ENCODE measurements around the gene SNRNP27.
"Not testable (repeated sequence)": the region's sequence is repeated elsewhere in the genome, so short reads cannot be mapped to it uniquely, and the experiment has no call there.

The SNRNP27 gene

GRCh38 chr2:69893684-69894551 lies at the start of gene SNRNP27:
Gene SNRNP27, plus strand, starts transcription at chr2:69893956. Its CDS starts 29 bp downstream, at chr2:69893985.
- peak; percentile 85 for DNase-seq

GRCh38 chr2:69843993-69844392 lies 49.8 kb upstream of the SNRNP27 start:
- no peak for DNase-seq

DNA sequence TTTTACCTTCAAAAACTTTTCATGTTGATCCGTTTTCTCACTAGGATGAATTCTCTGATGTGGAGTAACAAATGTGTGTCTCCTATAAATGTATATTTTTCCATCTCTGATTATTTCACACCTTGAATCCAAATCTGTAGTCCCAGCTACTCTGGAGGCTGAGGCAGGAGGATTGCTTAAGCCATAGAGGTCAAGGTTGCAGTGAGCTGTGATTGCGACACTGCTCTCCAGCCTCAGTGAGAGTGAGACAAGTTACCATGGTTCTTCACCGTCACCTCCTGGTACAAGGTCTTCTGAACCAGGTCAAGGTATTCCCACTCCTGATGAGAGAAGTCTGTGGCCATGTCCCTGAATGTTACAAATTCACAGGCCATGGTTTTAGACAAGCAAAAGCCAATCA lies 49.2 kb upstream of the SNRNP27 start:
- no peak for DNase-seq

GRCh38 chr2:69846182-69847067 lies 47.3 kb upstream of the SNRNP27 start:
- DNase-seq: no peak

DNA sequence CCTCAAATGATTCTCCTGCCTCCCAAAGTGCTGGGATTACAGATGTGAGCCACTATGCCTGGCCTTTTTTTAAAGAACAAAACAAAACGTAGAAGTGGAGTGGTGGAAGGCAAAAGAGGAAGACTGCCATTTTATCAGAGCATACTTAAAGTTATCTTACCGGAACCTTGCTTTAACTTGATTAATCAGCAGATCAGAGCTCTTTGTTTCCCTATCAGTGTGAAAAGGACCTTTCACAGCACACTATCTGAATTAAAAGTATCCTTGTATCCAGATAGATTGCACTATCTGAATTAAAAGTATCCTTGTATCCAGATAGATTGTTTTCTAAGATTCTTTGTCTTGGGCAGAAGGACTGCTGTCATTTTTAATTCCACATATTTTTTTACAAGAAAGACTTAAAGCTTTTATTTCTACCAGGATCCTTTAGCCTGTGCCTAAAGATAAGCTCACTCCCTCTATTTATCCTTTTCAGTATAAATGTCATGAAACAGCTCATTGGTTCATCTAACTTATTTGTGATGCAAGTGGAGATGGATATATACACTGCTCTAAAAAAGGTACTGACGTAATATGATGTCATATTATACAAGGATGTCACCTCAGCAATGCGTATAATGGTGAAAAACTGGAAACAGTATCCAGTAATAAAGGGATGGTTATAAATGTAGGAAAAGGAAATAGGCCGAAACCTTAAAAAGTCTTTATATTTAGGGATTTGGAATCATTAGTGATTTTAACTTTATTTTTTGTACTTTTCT lies 46.5 kb upstream of the SNRNP27 start:
- DNase-seq: no peak

DNA sequence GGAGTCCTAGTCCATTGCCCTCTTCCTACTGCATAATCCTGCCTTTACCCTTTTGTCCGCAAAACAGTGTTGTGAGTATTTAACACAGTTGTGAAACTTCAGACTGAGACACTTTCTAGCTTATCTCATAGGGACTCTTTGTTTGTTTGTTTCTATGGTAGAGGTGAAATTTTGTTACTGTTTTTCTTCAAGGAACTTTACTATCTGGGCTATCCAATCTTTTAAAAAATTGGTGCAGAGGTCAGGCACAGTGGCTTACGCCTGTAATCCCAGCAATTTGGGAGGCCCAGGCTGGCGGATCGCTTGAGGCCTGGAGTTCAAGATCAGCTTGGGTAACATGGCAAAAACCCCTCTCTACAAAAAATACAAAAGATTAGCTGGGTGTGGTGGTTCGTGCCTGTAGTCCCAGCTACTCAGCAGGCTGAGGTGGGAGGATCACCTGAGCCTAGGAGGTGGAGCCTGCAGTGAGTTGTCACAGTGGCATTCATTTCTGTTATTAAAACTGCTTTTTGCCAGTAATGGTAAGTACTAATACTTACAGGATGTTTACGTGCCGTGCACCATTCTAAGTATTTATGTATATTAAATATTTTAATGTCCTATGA lies 45.5 kb upstream of the SNRNP27 start:
- no peak for DNase-seq

DNA sequence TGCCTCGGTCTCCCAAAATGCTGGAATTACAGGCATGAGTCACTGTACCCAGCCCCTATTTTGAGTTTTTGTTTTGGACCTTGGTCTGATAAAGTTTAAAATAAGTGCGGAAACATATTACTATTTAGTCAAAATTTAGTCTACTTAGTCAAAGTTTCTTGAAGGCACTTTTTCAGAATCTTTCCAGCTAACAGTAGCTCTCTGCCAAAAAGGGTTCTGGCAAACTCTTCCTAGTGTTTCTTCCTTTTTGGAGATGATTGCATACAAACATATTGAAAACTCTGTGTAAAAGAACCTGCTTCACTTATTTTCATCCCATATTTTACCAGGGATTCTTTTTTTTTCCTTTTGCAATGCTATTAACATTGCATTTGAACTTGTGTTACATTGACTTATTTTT lies 35.5 kb upstream of the SNRNP27 start:
- DNase-seq: no peak

DNA sequence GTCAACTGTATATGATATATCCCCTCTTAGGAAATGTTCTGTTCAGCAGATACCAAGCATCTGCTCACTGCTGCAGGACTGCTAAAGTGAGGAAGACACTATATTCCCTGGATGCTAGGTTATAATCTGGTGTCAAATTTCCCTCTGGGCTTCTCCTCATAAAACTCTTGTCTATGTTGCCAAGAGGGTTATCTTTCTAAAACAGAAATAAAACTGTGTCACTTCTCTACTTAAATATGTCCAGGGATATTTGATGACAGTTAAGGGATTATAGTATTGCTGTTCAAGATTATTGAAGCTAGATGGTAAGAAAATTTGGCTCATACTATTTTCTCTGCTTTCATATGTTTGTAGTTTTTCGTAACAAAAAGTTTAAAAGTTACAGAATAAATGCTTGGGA lies 30.5 kb upstream of the SNRNP27 start:
- no peak for DNase-seq

DNA sequence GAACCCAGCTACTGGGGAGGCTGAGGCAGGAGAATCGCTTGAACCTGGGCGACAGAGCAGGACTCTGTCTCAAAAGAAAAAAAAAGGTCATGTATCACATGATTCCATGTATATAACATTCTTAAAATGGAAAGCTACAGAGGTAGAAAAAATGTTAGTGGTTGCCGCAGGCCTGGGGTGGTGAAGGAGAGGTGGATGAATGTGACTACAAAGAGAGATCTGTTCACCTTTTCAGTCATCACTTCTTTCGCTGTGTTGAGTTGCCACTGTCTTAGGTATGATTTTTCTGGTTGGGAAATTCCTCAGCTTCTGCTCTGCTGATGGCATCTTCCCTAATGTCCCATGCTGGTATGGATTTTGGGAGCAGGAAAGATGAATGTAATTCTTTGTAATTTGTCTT lies 5.3 kb upstream of the SNRNP27 start:
- no peak for DNase-seq

DNA sequence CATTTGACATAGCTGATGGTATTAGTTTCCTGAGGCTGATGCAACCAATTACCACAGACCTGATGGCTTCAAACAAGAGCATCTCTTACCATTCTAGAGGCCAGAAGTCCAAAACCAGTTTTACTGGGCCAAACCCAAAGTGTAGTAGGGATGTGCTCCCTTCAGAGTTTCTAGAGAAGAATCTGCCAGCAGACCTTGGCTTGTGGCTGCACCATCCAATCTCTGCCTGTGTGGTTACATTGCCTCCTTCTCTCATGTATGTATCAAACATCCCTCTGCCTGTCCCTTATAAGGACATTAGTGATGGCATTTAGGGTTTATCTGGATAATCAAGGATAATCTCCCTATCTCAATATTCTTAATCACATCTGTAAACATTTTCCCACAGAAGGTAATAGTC lies 4.5 kb upstream of the SNRNP27 start:
- no peak for DNase-seq

DNA sequence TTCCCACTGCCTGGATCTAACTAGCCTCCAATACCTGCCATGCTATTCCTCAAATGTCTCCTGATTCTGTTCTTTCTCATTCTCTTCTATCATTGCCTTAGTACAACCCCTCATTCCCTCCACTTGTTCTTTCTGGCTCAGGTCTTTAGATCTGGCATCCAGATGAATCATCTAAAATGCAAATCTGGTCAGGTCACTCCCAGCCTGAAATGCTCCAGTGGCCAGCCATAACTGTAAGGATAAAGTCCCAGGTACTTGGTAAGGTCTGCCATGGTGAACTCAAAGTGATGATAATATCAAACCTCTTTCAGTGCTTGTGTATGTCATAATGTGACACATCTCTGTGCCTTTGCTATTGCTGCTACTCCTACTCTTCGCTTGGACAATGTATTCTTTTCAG lies 2.9 kb upstream of the SNRNP27 start:
- no peak for DNase-seq

GRCh38 chr2:69892838-69893424 lies 825 bp upstream of the SNRNP27 start:
- DNase-seq: not testable (repeated sequence)

GRCh38 chr2:69894737-69895136 lies 981 bp downstream of the SNRNP27 start:
- not testable (repeated sequence) for DNase-seq

- DNase-seq: peak; percentile 26
These were observed 8.6 kb downstream of the SNRNP27 start for GRCh38 chr2:69902213-69902922.

GRCh38 chr2:69907216-69907615 lies 13.5 kb downstream of the SNRNP27 start:
- DNase-seq: no peak

GRCh38 chr2:69911985-69912563 lies 18.3 kb downstream of the SNRNP27 start:
- DNase-seq: no peak

DNA sequence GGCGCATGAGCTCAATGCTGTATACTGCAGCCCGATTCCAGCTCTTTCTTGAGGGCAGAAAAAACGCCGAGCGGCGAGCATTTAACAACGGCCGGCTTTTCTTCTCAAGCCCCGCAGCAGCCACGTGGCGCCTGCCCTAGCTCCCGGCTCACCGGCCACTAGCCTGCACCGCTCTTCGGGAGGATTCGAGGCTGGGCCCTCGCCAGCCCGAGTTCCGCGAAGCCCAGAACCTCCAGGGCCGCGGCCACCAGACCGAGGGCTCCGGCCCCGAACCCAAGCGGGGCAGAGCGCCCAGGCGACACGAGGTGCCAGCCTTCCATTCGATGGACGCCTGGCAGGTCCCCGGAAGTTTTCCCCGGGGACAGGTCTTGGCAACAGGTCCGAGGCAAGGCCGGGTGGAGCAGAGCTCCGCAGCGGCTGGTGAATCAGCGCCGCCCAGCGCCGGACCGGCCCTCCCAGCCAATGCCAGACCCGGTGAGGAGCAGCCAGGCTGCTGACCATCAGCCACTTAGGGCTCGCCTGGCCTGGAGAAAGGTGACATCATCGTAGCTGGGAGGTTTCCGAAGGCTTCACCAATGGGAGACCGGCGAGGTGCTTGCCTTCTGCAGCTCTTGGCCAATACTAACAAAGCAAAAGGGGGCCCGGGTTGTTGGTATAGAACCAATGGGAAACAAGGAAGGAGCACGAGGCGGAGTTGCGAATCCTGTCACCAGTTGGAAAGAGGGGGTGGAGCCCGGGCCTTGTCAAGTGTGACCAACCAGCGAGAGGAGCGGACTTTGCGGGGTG lies 20.6 kb downstream of the SNRNP27 start:
- DNase-seq: peak; percentile 31

GRCh38 chr2:69914950-69915945 lies 21.5 kb downstream of the SNRNP27 start, which contains the start of gene MXD1:
Gene MXD1, plus strand, starts transcription at chr2:69915109. Its CDS starts 222 bp downstream, at chr2:69915331.
- DNase-seq: peak; percentile 100

GRCh38 chr2:69916106-69916505 lies 22.4 kb downstream of the SNRNP27 start:
- DNase-seq: no peak
